Activated T-cell treated with anti-CD3 and anti-CD28 coated beads, Interleukin-2, amount 50 U/mL, for 4 hours (primary cell): ENCODE data around the gene PHACTR1. TPM values are rescaled to one million over a fixed set of nuclear protein-coding genes. Genes with fewer than 3 reads are reported as not detected.

Source experiments
- ATAC-seq, 2 donors: fragments of 200-7000 bp; cut with Tn5 transposase; one replicate each; pipeline ENCODE4 v1.10.0; 2021
- DNase-seq: peaks from one replicate; pipeline ENCODE4 v3.0.0-alpha.2; 2020
- H3K27me3 Mint-ChIP-seq: one replicate; pipeline ENCODE4 v1.8.0; 2021; ENCODE audit warnings: low read depth, mixed read lengths
- H3K36me3 Mint-ChIP-seq: one replicate; pipeline ENCODE4 v1.8.0; 2022; ENCODE audit warnings: mixed read lengths; ENCODE audit not compliant: insufficient read depth
- H3K4me1 Mint-ChIP-seq: one replicate; pipeline ENCODE4 v1.8.0; 2021; ENCODE audit warnings: low read depth, mixed read lengths
- H3K4me3 Mint-ChIP-seq: one replicate; pipeline ENCODE4 v1.8.0; 2021; ENCODE audit warnings: mild to moderate bottlenecking, moderate library complexity, mixed read lengths
- H3K9me3 Mint-ChIP-seq: one replicate; pipeline ENCODE4 v1.8.0; 2021; ENCODE audit warnings: mixed read lengths
- total RNA-seq, 3 donors: library from RNA; stranded (reverse); gene quantifications; one replicate each; pipeline ENCODE4 v1.2.1, GENCODE V29; 2021

Gene PHACTR1
- total RNA-seq, 3 donors from 2014 or later = 0.26 to 1.1 (median 0.30) TPM

DNA sequence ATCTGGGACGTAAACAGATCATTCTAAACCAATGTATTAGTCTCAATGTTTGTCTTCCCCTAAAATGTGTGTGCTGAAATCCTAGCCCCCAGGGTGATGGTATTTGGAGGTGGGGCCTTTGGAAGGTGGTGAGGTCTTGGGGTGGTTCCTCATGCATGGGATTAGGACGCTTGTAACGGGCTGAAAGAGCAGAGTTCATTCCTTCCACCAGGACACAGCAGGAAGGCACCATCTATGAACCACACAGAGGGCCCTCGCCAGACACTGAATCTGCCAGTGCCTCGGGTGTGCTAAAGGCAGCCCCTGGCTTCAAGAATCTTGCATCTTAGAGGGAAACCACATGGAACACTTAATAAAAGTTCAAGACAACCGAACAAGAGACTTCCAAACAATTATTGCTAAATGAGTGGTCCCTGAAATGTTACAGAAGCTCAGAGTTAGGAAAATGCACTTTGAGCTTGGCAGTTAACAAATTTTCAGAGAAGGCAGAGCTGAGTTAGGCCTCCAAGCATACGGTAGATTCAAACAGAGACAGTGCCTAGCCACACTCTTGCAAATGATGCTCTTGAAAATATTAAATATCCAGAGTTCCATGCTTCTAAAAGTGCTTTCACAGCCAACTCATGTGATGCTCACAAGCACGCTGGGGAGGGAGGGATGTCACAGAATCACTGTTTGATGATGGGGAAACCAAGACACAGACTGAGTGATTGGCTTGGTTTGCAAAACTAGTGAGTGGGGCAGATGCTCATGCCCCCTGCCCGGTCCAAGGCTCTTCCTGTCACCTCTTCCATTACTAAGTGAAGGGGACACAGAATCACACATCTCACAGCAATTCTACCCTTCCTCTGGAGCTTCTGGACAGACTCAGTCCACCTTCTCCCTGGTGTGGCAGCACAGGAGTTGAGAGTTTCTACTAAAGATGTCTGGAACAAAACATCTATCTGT is 584.4 kb downstream of the PHACTR1 start:
- no peak for DNase-seq
- H3K4me1 Mint-ChIP-seq = peaks cover 25% of the 10 kb centered on the region
- H3K27me3 Mint-ChIP-seq = no peaks in the 10 kb centered on the region
- no peak for ATAC-seq
- H3K36me3 Mint-ChIP-seq = peaks cover 51% of the 10 kb centered on the region
- no peaks in the 10 kb centered on the region for H3K9me3 Mint-ChIP-seq
- H3K4me3 Mint-ChIP-seq = no peak overlapping the region

DNA sequence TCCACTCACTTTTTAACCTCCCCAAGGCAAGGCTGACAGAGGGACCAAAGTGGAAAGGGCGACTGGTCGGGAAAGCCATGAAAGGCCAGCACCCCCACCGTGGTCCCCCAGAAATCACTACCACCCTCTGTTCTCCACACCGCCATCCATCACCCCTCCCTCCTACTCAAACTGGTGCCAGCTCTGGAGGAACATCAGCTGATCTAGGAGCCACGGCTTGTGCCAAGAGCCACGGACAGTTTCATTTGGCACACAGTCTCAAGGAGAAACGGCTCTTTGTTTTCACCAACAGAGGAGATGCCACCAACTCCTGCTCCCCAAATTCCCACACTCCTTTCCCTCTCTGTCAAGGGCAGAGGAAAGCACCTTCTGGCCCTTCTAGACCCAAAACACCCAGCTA is 585.7 kb downstream of the PHACTR1 start:
- no peak for ATAC-seq
- H3K9me3 Mint-ChIP-seq = no peaks in the 10 kb centered on the region
- H3K4me3 Mint-ChIP-seq = no peak overlapping the region
- peaks cover 25% of the 10 kb centered on the region for H3K4me1 Mint-ChIP-seq
- no peaks in the 10 kb centered on the region for H3K27me3 Mint-ChIP-seq
- H3K36me3 Mint-ChIP-seq = peaks cover 62% of the 10 kb centered on the region
- no peak for DNase-seq

DNA sequence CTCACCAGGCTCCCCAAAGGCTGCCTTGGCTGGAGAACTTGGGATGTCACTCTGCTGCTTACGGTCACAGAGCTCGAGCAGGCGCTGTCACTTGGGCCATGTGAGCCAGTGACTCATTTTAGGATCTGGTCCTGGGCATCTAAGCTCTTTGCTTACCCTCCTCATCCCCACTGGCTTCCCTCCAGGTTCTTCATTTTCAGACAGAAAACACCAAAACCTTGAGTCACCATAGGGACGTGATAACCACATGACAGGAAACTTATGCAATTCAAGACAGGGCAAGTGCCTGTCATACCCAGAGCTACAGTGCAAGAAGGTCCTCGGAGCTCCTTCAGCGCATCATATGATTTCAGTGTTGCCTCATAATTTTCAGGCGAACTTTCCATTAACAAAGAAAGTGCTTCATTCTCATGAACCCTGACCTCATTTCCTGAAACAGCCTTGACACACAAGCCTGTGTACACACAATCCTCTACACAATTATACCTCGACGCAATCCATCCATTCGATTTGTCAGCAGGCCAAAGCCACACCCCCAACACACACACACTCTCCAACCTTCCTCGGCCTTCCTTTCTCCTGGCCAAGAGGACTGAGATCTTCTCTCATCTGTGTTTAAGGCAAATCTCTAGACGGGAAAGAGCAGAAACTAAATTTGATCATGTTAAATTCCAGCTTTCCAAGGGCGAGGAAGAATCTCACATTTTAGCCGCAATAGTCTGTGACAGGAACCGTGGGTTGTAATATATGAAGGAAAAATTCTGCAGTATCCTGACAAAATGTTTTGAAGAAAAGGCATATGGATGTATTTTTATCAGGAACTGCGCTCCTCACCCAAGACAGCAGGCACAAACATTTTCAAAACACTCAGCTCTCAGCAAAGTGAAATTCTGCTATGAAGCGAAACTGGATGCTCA is 586.4 kb downstream of the PHACTR1 start:
- Mint-ChIP-seq H3K4me3 (peak overlapping the region; percentile 40), H3K27me3 (no peaks in the 10 kb centered on the region), H3K9me3 (no peaks in the 10 kb centered on the region), H3K36me3 (peaks cover 61% of the 10 kb centered on the region), H3K4me1 (peaks cover 25% of the 10 kb centered on the region)
- ATAC-seq = peak; percentile 90 to 97
- DNase-seq = peak; percentile 12

DNA sequence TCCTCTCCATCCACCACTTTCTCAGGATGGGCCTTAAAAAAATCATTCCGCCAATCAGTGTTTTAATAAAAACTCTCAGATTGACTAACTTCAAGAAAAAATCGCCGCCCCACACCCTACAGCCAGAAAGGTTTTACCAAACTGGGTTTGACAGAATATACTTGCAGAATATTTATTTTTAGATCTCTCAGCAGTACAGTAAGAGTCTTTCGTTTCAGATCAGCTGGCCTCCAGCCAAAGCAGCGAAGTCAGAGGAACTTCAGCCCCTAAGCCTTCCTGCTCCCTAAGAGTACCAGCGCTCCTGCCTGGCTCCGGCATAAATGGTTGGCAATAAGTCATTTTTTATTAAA is 587.1 kb downstream of the PHACTR1 start:
- no peaks in the 10 kb centered on the region for H3K27me3 Mint-ChIP-seq
- no peak for DNase-seq
- H3K36me3 Mint-ChIP-seq = peaks cover 61% of the 10 kb centered on the region
- ATAC-seq = no peak
- H3K4me1 Mint-ChIP-seq = peaks cover 25% of the 10 kb centered on the region
- H3K9me3 Mint-ChIP-seq = no peaks in the 10 kb centered on the region
- H3K4me3 Mint-ChIP-seq = peak overlapping the region; percentile 31

DNA sequence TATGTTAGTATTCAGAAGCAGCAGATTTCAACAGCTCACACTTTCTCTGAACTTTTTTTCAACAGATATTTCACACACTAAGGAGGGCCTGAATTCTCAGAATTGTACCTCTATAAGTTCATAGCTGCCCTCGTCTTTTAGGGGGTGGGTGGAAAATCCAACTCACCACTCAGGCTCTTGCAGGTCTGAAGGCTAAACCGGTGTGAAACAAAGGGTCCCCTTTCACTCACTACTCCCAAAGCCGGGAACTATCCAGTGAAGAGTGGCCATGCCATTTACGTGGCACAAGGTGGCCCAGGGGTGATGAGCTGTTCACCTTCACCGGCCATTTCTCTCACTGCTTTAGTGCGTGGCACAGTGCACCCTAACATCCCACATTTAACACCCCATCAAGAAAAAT is 587.5 kb downstream of the PHACTR1 start:
- Mint-ChIP-seq H3K27me3 (no peaks in the 10 kb centered on the region), H3K4me3 (no peak overlapping the region), H3K9me3 (no peaks in the 10 kb centered on the region), H3K36me3 (peaks cover 63% of the 10 kb centered on the region), H3K4me1 (peaks cover 25% of the 10 kb centered on the region)
- ATAC-seq (no peak), DNase-seq (no peak)

DNA sequence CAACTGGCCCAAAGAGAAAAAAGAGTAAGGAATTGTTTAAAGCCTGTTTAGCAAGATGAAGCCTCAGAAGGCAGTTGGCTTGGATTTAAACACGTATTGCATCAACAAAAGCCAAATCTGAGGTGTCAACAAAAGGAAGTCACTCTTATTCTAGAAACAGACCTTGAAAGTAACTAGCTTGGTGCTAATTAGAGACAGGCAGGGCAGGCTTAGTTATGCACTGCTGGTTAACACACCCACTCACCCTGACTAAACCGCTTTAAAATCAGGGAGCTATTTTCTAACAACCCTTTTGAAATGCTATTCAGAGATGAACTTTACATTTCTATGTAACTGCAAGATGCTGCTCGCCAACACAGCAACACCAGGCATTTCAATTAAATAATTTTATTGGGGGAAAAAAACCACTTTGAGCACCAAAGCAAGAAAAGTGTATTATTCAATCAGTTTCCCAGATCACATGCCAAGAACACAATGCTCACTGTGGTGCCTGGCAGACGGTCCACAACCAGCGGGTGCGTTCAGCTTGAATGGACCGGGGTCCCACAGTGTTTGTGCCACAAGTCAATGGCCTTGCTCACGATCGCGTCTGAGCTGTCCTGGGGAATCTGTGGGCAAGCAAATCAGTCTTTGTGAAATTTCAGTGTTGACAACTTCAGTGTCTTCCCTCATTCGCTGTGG is 588.2 kb downstream of the PHACTR1 start:
- Mint-ChIP-seq H3K4me3 (no peak overlapping the region), H3K36me3 (peaks cover 64% of the 10 kb centered on the region), H3K9me3 (no peaks in the 10 kb centered on the region), H3K27me3 (no peaks in the 10 kb centered on the region), H3K4me1 (peaks cover 25% of the 10 kb centered on the region)
- ATAC-seq (no peak), DNase-seq (no peak)

DNA sequence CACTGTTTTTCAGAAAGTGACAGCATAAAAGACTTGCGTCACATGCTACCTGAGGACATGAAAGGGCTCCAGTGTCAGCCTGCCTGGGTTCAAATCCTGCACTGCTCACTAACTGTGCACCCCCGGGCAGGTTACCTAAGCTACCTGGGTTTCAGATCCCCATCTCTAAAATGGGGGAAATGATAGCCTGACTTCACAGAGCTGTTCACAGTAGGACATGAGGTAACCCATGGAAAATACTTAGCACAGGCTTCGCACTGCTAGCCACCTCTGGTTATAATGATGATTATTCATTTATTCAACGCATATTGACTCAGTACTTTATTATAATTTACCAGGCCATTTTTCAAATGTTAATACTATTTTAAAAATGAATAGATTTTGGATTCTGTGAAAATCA is 588.7 kb downstream of the PHACTR1 start:
- Mint-ChIP-seq H3K27me3 (no peaks in the 10 kb centered on the region), H3K36me3 (peaks cover 62% of the 10 kb centered on the region), H3K4me1 (peaks cover 25% of the 10 kb centered on the region), H3K9me3 (no peaks in the 10 kb centered on the region), H3K4me3 (no peak overlapping the region)
- ATAC-seq = no peak
- DNase-seq = no peak

DNA sequence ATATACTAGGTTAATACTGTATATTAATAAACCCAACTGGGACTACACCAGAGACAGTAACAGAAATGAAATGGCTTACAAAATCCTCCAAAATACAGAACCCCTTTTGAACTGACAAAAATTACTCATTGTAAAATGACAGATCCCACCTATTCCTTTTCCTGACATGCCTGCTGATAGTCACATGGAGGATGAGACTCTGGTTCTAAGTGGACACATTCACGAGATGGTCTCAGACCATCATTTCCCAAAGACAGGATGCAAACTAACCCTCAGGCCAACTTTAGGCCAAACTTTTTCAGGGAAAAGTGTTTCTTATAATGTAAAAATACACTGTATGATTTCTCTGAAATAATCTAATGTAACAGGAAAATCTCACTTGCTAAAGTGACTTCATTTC is 589.2 kb downstream of the PHACTR1 start:
- DNase-seq (no peak), ATAC-seq (no peak)
- peaks cover 25% of the 10 kb centered on the region for H3K4me1 Mint-ChIP-seq
- H3K4me3 Mint-ChIP-seq = no peak overlapping the region
- no peaks in the 10 kb centered on the region for H3K27me3 Mint-ChIP-seq
- H3K36me3 Mint-ChIP-seq = peaks cover 58% of the 10 kb centered on the region
- no peaks in the 10 kb centered on the region for H3K9me3 Mint-ChIP-seq

DNA sequence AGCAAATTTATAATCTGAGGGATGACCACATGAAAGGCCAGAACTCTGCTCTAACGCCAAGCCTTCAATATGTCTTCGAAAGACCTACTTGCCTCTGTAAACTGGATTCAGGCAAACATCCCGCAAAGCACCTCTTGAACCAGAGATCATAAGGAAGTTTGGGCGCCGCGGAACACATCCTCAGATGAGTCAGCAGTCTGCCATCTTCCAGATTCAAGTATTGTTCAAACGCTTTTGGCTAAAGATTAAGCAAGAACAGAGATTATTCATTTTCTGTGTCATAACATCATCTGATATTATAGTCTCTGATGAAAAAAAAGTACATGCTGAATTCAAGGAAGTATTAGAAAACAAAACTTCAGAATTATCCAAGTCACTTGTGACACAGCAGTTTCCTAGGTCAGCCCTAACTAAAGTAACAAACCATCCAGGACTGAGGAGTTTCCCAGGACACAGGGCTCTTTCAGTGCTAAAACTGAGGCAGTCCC is 591.0 kb downstream of the PHACTR1 start:
- peaks cover 58% of the 10 kb centered on the region for H3K36me3 Mint-ChIP-seq
- peaks cover 20% of the 10 kb centered on the region for H3K4me1 Mint-ChIP-seq
- no peak for ATAC-seq
- H3K27me3 Mint-ChIP-seq = no peaks in the 10 kb centered on the region
- H3K9me3 Mint-ChIP-seq = no peaks in the 10 kb centered on the region
- H3K4me3 Mint-ChIP-seq = no peak overlapping the region
- DNase-seq = no peak

DNA sequence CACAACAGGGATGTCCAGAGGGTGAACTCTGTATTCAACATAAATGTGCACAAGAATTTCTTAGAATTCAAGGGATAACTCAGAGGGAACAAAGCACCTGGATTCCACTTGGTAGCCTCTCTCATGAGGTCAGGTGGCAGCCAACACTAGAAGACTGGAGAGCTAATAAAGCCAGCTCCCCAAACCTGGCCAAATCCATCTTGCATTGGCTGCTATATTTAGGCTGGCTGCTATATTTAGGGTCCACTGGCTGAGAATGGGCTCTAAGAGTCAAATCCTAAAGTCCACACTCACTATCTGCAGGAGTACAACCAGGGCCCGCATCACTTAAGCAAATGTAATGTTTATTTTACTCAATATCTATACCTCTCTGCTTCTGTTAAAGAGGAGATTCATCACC is 591.8 kb downstream of the PHACTR1 start:
- Mint-ChIP-seq H3K9me3 (no peaks in the 10 kb centered on the region), H3K4me3 (no peak overlapping the region), H3K27me3 (no peaks in the 10 kb centered on the region), H3K4me1 (peaks cover 12% of the 10 kb centered on the region), H3K36me3 (peaks cover 59% of the 10 kb centered on the region)
- no peak for ATAC-seq
- DNase-seq = no peak

DNA sequence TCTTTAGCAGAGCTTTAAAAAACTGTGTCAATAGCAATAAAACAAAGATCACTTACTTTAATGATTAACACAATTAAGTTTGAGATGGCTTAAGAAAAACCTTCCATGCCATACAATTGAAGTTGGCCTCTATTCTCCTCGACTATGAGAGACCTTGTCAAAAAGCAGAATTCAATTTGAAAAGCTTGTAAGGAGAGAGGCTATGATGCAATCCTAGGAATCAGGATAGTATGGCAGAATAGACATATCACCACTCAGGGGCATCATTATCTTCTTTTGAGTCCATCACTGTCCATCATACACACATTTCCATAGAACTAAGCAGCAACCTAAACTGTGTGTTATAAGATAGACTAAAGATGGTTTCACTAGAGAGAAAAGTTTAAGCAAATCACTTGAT is 594.6 kb downstream of the PHACTR1 start:
- Mint-ChIP-seq H3K9me3 (no peaks in the 10 kb centered on the region), H3K36me3 (peaks cover 59% of the 10 kb centered on the region), H3K4me3 (no peak overlapping the region), H3K4me1 (no peaks in the 10 kb centered on the region), H3K27me3 (no peaks in the 10 kb centered on the region)
- DNase-seq = no peak
- ATAC-seq = no peak

DNA sequence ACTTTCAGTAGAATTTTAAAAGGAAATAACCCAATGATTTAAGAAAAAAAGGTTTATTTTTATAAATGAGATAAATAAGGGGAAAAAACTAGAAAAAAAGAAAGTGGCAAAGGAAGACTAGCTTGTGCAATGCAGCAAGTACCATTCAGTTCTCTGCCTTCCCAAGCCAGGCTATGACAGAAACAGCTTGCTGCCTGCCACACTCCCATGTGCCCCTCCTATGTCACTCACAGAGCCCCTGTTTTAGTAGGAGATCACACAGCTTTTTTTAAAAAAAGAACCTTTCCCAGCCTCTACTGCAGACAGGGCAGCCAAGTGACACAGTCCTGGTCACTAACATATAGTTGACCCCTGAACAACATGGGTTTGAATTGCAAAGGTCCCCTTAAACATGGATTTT is 598.2 kb downstream of the PHACTR1 start:
- peaks cover 43% of the 10 kb centered on the region for H3K36me3 Mint-ChIP-seq
- no peaks in the 10 kb centered on the region for H3K4me1 Mint-ChIP-seq
- H3K27me3 Mint-ChIP-seq = no peaks in the 10 kb centered on the region
- no peak for DNase-seq
- ATAC-seq = no peak
- no peak overlapping the region for H3K4me3 Mint-ChIP-seq
- no peaks in the 10 kb centered on the region for H3K9me3 Mint-ChIP-seq

DNA sequence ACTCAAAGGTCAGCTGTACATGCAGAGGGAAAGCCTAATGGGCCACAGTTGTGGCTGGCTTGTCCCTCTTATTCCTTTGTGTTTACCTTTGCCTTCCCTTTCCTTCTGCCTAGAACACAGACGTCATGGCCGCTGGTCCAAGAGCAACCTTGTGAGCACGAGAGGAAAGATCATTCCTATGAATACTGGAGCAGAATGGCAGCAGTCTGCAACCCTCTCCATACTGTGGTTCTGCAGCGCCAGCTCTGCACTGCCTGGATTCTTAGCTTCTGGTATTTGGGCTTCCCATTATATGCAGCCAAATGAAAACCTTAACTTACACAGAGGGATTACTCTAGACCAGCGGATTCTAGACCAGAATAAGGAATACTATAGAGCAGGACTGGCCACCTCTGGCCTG is 599.3 kb downstream of the PHACTR1 start:
- peaks cover 52% of the 10 kb centered on the region for H3K36me3 Mint-ChIP-seq
- H3K4me1 Mint-ChIP-seq = no peaks in the 10 kb centered on the region

DNA sequence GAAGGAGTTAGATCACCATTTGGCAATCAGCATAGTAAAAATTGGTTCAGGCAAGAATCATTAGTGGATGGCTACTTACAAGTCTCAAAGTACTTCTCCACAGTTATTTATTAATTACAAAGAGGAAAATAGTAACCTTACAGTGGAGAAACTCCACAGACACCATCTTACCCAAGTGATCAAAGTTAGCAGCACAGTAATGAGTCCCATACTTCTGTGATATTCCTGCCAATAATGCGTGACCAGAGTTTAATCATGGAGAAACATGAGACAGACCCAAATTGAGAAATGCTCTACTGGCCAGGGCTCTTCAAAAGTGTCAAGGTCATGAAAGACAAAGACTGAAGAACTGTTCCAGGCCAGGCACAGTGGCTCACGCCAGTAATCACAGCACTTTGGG is 602.3 kb downstream of the PHACTR1 start:
- no peak for DNase-seq
- Mint-ChIP-seq H3K4me1 (no peaks in the 10 kb centered on the region), H3K36me3 (peaks cover 49% of the 10 kb centered on the region)

More for the DNA sequence above, 599.3 kb downstream of the PHACTR1 start:
- DNase-seq = no peak
- ATAC-seq = no peak
- Mint-ChIP-seq H3K27me3 (no peaks in the 10 kb centered on the region), H3K4me3 (no peak overlapping the region), H3K9me3 (no peaks in the 10 kb centered on the region)

More for the DNA sequence above, 602.3 kb downstream of the PHACTR1 start:
- H3K9me3 Mint-ChIP-seq = no peaks in the 10 kb centered on the region
- H3K4me3 Mint-ChIP-seq = no peak overlapping the region
- no peak for ATAC-seq
- H3K27me3 Mint-ChIP-seq = no peaks in the 10 kb centered on the region
